ENCODE results near the gene MARCHF11. TPM values are rescaled to one million over a fixed set of nuclear protein-coding genes. Genes with fewer than 3 reads are reported as not detected.

Gene MARCHF11
- total and polyA plus RNA-seq, 2 experiments from 2014 or later = 0.17 to 1.5 TPM

DNA sequence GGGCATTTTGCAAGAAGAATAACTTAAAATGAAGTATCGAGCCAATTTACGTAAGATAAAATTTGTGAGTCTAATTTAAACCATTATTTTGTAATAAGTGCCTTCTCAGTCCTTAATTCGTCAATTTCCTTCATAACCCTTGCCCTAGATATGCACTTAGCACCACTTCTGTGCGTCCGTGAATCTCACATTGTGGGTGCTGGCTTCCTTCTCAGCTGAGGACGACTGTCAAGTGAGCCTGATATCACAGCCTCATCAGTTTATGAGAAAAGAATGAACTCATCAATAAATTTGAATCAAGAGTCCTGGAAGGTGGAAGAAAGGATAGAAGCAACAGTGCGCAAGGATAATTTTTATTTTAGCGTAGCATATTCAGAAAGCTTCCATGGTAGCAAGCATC, 64.5 kb downstream of the MARCHF11 start:
- Histone ChIP-seq H3K4me3 (no peak overlapping the region), H3K4me1 (ENCODE audit: insufficient read depth) (no peaks in the 10 kb centered on the region), H3K4me2 (no peak overlapping the region), H3K79me2 (replicated peaks; ENCODE audit: insufficient read depth) (no peaks in the 10 kb centered on the region), H3K9me2 (ENCODE audit: insufficient read depth) (0 out of 2 replicates have a peak, but pooled peaks cover 2% of the 10 kb centered on the region), H3F3A (replicated peaks; ENCODE audit: low read depth) (no peaks in the 10 kb centered on the region), H3K36me3 (ENCODE audit: insufficient read depth) (no peaks in the 10 kb centered on the region), H3K27ac (ENCODE audit: low read depth) (no peak overlapping the region), H2AFZ (no peak overlapping the region), H3K27me3 (ENCODE audit: insufficient read depth) (no peaks in the 10 kb centered on the region), H4K20me1 (replicated peaks; ENCODE audit: insufficient read depth) (no peaks in the 10 kb centered on the region)
- Mint-ChIP-seq H3K27me3 (ENCODE audit: insufficient read depth, low read depth, poor library complexity) (no peaks in the 10 kb centered on the region), H3K4me3 (no peak overlapping the region), H3K9me3 (peaks cover 26% of the 10 kb centered on the region), H3K27ac (no peak overlapping the region), H3K36me3 (ENCODE audit: low read depth) (peaks cover 20% of the 10 kb centered on the region), H3K4me1 (no peaks in the 10 kb centered on the region)
- ATAC-seq (no peak), DNase-seq (ENCODE audit: low spot score) (no peak)
- TF ChIP-seq EZH2phosphoT487 (IDR thresholded peaks at IDR 0.05; ENCODE audit: unreplicated experiment) (no peak), EZH2 (IDR thresholded peaks at IDR 0.05; ENCODE audit: low read depth, unreplicated experiment) (no peak), ZNF331 (CRISPR knock-in tag; IDR thresholded peaks at IDR 0.05; ENCODE audit: low read depth) (no peak), STAT1 (IDR thresholded peaks at IDR 0.05; ENCODE audit: unreplicated experiment) (no peak), POLR2AphosphoS5 (IDR thresholded peaks at IDR 0.05; ENCODE audit: low read depth) (no peak), NANOG (IDR thresholded peaks at IDR 0.05; ENCODE audit: borderline replicate concordance) (no peak), JUNB (IDR thresholded peaks at IDR 0.05; ENCODE audit: unreplicated experiment) (no peak)
- TF ChIP-seq, protein P1, sequence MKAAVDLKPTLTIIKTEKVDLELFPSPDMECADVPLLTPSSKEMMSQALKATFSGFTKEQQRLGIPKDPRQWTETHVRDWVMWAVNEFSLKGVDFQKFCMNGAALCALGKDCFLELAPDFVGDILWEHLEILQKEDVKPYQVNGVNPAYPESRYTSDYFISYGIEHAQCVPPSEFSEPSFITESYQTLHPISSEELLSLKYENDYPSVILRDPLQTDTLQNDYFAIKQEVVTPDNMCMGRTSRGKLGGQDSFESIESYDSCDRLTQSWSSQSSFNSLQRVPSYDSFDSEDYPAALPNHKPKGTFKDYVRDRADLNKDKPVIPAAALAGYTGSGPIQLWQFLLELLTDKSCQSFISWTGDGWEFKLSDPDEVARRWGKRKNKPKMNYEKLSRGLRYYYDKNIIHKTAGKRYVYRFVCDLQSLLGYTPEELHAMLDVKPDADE (IDR thresholded peaks at IDR 0.05) = no peak
- TF ChIP-seq, protein P2, sequence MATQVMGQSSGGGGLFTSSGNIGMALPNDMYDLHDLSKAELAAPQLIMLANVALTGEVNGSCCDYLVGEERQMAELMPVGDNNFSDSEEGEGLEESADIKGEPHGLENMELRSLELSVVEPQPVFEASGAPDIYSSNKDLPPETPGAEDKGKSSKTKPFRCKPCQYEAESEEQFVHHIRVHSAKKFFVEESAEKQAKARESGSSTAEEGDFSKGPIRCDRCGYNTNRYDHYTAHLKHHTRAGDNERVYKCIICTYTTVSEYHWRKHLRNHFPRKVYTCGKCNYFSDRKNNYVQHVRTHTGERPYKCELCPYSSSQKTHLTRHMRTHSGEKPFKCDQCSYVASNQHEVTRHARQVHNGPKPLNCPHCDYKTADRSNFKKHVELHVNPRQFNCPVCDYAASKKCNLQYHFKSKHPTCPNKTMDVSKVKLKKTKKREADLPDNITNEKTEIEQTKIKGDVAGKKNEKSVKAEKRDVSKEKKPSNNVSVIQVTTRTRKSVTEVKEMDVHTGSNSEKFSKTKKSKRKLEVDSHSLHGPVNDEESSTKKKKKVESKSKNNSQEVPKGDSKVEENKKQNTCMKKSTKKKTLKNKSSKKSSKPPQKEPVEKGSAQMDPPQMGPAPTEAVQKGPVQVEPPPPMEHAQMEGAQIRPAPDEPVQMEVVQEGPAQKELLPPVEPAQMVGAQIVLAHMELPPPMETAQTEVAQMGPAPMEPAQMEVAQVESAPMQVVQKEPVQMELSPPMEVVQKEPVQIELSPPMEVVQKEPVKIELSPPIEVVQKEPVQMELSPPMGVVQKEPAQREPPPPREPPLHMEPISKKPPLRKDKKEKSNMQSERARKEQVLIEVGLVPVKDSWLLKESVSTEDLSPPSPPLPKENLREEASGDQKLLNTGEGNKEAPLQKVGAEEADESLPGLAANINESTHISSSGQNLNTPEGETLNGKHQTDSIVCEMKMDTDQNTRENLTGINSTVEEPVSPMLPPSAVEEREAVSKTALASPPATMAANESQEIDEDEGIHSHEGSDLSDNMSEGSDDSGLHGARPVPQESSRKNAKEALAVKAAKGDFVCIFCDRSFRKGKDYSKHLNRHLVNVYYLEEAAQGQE (IDR thresholded peaks at IDR 0.05; ENCODE audit: unreplicated experiment) = no peak
- TF ChIP-seq, protein P3, sequence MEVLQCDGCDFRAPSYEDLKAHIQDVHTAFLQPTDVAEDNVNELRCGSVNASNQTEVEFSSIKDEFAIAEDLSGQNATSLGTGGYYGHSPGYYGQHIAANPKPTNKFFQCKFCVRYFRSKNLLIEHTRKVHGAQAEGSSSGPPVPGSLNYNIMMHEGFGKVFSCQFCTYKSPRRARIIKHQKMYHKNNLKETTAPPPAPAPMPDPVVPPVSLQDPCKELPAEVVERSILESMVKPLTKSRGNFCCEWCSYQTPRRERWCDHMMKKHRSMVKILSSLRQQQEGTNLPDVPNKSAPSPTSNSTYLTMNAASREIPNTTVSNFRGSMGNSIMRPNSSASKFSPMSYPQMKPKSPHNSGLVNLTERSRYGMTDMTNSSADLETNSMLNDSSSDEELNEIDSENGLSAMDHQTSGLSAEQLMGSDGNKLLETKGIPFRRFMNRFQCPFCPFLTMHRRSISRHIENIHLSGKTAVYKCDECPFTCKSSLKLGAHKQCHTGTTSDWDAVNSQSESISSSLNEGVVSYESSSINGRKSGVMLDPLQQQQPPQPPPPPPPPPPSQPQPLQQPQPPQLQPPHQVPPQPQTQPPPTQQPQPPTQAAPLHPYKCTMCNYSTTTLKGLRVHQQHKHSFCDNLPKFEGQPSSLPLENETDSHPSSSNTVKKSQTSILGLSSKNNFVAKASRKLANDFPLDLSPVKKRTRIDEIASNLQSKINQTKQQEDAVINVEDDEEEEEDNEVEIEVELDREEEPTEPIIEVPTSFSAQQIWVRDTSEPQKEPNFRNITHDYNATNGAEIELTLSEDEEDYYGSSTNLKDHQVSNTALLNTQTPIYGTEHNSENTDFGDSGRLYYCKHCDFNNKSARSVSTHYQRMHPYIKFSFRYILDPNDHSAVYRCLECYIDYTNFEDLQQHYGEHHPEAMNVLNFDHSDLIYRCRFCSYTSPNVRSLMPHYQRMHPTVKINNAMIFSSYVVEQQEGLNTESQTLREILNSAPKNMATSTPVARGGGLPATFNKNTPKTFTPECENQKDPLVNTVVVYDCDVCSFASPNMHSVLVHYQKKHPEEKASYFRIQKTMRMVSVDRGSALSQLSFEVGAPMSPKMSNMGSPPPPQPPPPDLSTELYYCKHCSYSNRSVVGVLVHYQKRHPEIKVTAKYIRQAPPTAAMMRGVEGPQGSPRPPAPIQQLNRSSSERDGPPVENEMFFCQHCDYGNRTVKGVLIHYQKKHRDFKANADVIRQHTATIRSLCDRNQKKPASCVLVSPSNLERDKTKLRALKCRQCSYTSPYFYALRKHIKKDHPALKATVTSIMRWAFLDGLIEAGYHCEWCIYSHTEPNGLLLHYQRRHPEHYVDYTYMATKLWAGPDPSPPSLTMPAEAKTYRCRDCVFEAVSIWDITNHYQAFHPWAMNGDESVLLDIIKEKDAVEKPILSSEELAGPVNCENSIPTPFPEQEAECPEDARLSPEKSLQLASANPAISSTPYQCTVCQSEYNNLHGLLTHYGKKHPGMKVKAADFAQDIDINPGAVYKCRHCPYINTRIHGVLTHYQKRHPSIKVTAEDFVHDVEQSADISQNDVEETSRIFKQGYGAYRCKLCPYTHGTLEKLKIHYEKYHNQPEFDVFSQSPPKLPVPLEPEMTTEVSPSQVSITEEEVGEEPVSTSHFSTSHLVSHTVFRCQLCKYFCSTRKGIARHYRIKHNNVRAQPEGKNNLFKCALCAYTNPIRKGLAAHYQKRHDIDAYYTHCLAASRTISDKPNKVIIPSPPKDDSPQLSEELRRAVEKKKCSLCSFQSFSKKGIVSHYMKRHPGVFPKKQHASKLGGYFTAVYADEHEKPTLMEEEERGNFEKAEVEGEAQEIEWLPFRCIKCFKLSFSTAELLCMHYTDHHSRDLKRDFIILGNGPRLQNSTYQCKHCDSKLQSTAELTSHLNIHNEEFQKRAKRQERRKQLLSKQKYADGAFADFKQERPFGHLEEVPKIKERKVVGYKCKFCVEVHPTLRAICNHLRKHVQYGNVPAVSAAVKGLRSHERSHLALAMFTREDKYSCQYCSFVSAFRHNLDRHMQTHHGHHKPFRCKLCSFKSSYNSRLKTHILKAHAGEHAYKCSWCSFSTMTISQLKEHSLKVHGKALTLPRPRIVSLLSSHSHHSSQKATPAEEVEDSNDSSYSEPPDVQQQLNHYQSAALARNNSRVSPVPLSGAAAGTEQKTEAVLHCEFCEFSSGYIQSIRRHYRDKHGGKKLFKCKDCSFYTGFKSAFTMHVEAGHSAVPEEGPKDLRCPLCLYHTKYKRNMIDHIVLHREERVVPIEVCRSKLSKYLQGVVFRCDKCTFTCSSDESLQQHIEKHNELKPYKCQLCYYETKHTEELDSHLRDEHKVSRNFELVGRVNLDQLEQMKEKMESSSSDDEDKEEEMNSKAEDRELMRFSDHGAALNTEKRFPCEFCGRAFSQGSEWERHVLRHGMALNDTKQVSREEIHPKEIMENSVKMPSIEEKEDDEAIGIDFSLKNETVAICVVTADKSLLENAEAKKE (CRISPR knock-in tag; IDR thresholded peaks at IDR 0.05) = no peak
- TF ChIP-seq, protein P4, sequence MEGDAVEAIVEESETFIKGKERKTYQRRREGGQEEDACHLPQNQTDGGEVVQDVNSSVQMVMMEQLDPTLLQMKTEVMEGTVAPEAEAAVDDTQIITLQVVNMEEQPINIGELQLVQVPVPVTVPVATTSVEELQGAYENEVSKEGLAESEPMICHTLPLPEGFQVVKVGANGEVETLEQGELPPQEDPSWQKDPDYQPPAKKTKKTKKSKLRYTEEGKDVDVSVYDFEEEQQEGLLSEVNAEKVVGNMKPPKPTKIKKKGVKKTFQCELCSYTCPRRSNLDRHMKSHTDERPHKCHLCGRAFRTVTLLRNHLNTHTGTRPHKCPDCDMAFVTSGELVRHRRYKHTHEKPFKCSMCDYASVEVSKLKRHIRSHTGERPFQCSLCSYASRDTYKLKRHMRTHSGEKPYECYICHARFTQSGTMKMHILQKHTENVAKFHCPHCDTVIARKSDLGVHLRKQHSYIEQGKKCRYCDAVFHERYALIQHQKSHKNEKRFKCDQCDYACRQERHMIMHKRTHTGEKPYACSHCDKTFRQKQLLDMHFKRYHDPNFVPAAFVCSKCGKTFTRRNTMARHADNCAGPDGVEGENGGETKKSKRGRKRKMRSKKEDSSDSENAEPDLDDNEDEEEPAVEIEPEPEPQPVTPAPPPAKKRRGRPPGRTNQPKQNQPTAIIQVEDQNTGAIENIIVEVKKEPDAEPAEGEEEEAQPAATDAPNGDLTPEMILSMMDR (conservative IDR thresholded peaks at IDR 0.05; ENCODE audit: low read depth in 2 of 2) = no peak

Measured in GM23338 (cell line).